ENCODE measurements around the gene PPP3R1. TPM values are rescaled to one million over a fixed set of nuclear protein-coding genes. Genes with fewer than 3 reads are reported as not detected.
A peak's percentile ranks its signal among the peaks of the same experiment; 100 is the strongest.

Gene PPP3R1
- total and polyA plus RNA-seq, 9 of the 15 experiments (the other 6 are each of a cell fraction or from before 2014, with no cell fraction given), result 3.7 to 70.0 (median 24.8) TPM

DNA sequence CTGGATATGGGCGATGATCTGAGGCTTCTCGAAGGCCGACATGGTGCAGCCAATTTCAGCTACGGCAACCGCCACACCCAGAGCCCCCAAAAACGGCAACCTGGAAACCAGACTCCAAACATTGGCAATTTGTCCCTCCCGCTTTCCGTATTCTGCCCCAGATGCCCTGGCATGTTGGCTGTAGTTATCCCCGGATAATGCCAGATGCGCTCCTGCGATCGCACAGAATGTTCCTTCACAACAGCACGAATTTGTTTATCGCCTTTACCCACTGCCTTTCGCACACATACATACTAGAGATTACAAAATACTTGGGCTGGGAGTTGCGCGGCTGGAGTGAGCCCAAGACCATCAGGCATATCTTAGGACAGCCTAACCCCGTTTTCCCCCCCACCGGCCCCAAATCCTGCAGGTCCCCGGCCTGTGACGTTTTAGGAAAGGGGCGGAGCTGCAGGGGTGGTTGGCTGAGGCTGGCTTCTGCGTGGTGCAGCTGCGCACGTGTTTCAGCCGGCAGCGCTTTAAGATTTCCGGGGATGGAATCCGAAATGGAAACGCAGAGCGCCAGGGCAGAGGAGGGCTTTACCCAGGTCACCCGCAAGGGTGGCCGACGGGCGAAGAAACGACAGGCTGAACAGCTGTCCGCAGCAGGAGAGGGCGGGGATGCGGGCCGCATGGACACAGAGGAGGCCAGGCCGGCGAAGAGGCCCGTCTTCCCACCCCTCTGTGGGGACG lies 94.8 kb downstream of the PPP3R1 start, which contains the start of gene PNO1 (continued):
- TF ChIP-seq, protein P1, sequence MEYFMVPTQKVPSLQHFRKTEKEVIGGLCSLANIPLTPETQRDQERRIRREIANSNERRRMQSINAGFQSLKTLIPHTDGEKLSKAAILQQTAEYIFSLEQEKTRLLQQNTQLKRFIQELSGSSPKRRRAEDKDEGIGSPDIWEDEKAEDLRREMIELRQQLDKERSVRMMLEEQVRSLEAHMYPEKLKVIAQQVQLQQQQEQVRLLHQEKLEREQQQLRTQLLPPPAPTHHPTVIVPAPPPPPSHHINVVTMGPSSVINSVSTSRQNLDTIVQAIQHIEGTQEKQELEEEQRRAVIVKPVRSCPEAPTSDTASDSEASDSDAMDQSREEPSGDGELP (CRISPR knock-in tag; IDR thresholded peaks at IDR 0.05; ENCODE audit: borderline replicate concordance), result peak; percentile 96; the same call in 1 of the 2 replicates
- TF ChIP-seq BRF2 (IDR thresholded peaks at IDR 0.05; ENCODE audit: borderline replicate concordance, insufficient read depth, insufficient read length), result no peak
- no peak for TF ChIP-seq ZNF584 (CRISPR knock-in tag; IDR thresholded peaks at IDR 0.05; ENCODE audit: low read depth)
- TF ChIP-seq MBD1 (CRISPR knock-in tag; IDR thresholded peaks at IDR 0.05), result peak; percentile 71; the same call in 1 of the 2 replicates
- TF ChIP-seq NCOR1 (IDR thresholded peaks at IDR 0.05), result peak; percentile 42
- no peak for TF ChIP-seq NR2F6 (CRISPR knock-in tag; IDR thresholded peaks at IDR 0.05)
- TF ChIP-seq ZNF431 (CRISPR knock-in tag; IDR thresholded peaks at IDR 0.05), result no peak
- no peak for TF ChIP-seq ZNF76 (CRISPR knock-in tag; IDR thresholded peaks at IDR 0.05; ENCODE audit: borderline replicate concordance)
- TF ChIP-seq, protein P2, sequence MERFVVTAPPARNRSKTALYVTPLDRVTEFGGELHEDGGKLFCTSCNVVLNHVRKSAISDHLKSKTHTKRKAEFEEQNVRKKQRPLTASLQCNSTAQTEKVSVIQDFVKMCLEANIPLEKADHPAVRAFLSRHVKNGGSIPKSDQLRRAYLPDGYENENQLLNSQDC (CRISPR knock-in tag; IDR thresholded peaks at IDR 0.05), result no peak
- TF ChIP-seq MYC (IDR thresholded peaks at IDR 0.05; ENCODE audit: low read depth, low read length), result peak; percentile 99
- TF ChIP-seq MYC (CRISPR knock-in tag; IDR thresholded peaks at IDR 0.05; ENCODE audit: borderline replicate concordance, low read depth), result peak; percentile 93
- peak in 1 of 2 experiments; percentile 16; a peak in 1 of 4 replicates for TF ChIP-seq FOXA3 (CRISPR knock-in tag; conservative IDR thresholded peaks at IDR 0.05 in 1 of 2, IDR thresholded peaks at IDR 0.05 in 1 of 2)
- TF ChIP-seq POLR2H (tag; IDR thresholded peaks at IDR 0.05; ENCODE audit: low read depth), result no peak
- peak; percentile 48 for TF ChIP-seq EP300 (IDR thresholded peaks at IDR 0.05; ENCODE audit: low read length)
- TF ChIP-seq ZNF217 (CRISPR knock-in tag; IDR thresholded peaks at IDR 0.05), result no peak
- TF ChIP-seq MECOM (CRISPR knock-in tag; IDR thresholded peaks at IDR 0.05), result no peak
- no peak for TF ChIP-seq HSF4 (CRISPR knock-in tag; IDR thresholded peaks at IDR 0.05; ENCODE audit: borderline replicate concordance)
- TF ChIP-seq EGR1 (conservative IDR thresholded peaks at IDR 0.05), result 0 out of 2 replicates have a peak, but pooled peaks have one; percentile 25
- no peak for TF ChIP-seq WHSC1 (IDR thresholded peaks at IDR 0.05; ENCODE audit: low read length)
- TF ChIP-seq ZNF764 (CRISPR knock-in tag; IDR thresholded peaks at IDR 0.05; ENCODE audit: low read depth), result no peak
- TF ChIP-seq KLF6 (CRISPR knock-in tag; IDR thresholded peaks at IDR 0.05; ENCODE audit: borderline replicate concordance), result peak; percentile 38; the same call in 1 of the 2 replicates
- TF ChIP-seq ZNF699 (CRISPR knock-in tag; IDR thresholded peaks at IDR 0.05; ENCODE audit: insufficient replicate concordance), result no peak
- peak; percentile 64 for TF ChIP-seq SIN3B (IDR thresholded peaks at IDR 0.05; ENCODE audit: low read depth)
- TF ChIP-seq TEAD4 (IDR thresholded peaks at IDR 0.05; ENCODE audit: low read length), result peak; percentile 74
- no peak for TF ChIP-seq TEAD4 (CRISPR knock-in tag; IDR thresholded peaks at IDR 0.05; ENCODE audit: borderline replicate concordance)
- TF ChIP-seq NFXL1 (CRISPR knock-in tag; IDR thresholded peaks at IDR 0.05), result no peak

Data from K562 (cell line).